ENCODE data around the gene CRK. TPM values are rescaled to one million over a fixed set of nuclear protein-coding genes. Genes with fewer than 3 reads are reported as not detected.
A peak's percentile ranks its signal among the peaks of the same experiment; 100 is the strongest.
"Not testable (repeated sequence)": the region's sequence is repeated elsewhere in the genome, so short reads cannot be mapped to it uniquely, and the experiment has no call there.

Gene CRK
- total RNA-seq, 2 experiments from 2014 or later: 10.1 to 11.6 TPM

DNA sequence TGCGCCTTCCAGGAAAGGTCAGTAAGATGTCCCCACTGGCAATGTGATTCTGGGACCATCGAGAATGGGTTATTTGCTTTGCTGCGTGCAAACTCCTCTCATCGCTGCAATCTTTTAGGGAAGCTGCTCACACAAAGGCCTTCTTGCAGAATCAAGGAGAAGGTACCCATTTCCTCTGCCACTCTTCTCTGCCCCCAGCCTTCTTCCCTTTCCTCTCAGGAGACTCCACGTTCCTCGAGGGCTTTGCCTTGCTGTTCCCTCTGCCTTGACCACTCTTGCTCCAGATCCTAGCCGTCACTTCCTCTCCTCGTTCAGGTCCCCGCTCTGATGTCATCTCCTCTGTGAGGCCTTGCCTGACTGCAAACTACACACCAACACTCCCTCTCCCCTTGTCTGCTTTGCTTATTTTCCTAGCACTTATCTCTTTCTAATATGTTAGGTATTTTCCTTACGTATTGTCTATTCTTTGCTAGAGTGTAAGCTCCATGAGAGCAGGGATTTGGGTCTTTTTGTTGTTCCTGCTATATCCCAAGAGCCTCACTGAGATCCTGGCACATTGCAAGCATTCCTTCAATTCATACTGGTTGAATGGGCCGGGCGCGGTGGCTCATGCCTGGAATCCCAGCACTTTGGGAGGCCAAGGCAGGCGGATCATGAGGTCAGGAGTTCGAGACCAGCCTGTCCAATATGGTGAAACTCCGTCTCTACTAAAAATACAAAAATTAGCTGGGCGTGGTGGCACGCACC lies 5.3 kb upstream of the CRK start:
- DNase-seq: no peak
- ATAC-seq: no peak
- intact Hi-C loops (cut with DNase I, micrococcal nuclease): no loop called here
- Mint-ChIP-seq H3K27ac (no peak overlapping the region), H3K36me3 (ENCODE audit: low read depth) (peaks cover 7% of the 10 kb centered on the region), H3K4me1 (peaks cover 42% of the 10 kb centered on the region), H3K9me3 (ENCODE audit: low read depth) (no peaks in the 10 kb centered on the region), H3K27me3 (peaks cover 18% of the 10 kb centered on the region), H3K4me3 (no peak overlapping the region)
- ChIA-PET CTCF (interaction anchor here (0.7 to 2.4 kb wide), 2 partner anchors 18 to 96 kb away, joined by 4 to 8 read pairs; no protein-coding TSS in a partner anchor), POLR2A (no interaction called here)

DNA sequence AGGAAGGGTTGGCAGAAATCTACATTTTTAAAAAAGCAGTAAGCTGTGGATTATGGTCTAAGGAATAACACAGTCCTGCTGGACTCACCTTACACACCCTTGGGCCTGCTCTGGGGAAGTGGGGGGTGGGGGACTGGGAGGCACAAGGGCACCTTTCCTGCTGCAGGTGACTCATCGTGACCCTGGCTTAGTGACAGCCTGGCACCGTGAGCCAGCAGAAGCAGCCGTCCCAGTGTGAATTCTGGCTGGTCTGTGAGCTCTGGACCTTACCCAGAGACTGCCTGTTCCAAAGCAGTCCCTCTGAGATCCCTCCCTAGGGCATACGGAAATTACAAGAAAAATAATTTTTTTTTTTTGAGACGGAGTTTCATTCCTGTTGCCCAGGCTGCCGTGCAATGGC lies 4.2 kb upstream of the CRK start:
- H3K4me1 Mint-ChIP-seq: peaks cover 42% of the 10 kb centered on the region
- ATAC-seq (no peak), DNase-seq (peak; percentile 35)
- ChIA-PET POLR2A (interaction anchor here (0.6 kb wide), 1 partner anchor 32 kb away, joined by 4 read pairs; the partner anchor contains the start of gene MYO1C), CTCF (interaction anchor here (0.6 to 0.8 kb wide), 4 partner anchors 95 to 337 kb away, joined by 3 to 5 read pairs (median 4); partner anchors contain the start of gene RILP)
- no peak overlapping the region for H3K4me3 Mint-ChIP-seq
- H3K36me3 Mint-ChIP-seq (ENCODE audit: low read depth): peaks cover 7% of the 10 kb centered on the region
- peaks cover 18% of the 10 kb centered on the region for H3K27me3 Mint-ChIP-seq
- intact Hi-C loops (cut with DNase I, micrococcal nuclease): no loop called here
- H3K9me3 Mint-ChIP-seq (ENCODE audit: low read depth): no peaks in the 10 kb centered on the region
- no peak overlapping the region for H3K27ac Mint-ChIP-seq

DNA sequence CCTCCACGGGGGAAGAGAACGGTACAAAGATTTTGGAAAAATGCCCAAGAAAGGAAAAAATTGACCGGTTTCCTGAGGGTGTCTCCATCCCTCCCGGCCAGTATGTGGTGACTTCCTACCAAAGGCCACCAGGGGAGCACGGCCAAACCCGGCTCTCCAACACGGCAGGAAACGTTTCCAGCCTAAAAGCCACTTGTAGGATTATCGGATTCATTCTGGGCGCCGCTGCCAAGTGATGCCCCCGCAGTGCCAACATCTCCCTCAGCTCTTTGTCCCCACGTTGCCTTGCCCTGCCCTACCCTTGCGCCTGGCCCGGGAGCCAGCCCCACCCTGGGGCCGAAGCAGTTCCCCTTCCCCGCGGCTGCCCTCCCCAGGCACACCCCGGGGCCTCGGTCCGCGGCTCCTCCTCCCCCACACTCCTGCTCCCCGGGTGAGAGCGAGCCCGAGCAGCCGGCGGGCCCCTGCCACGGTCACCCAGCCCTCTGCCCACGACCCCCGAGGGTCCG lies 688 bp downstream of the CRK start:
- ATAC-seq (peak; percentile 5), DNase-seq (peak; percentile 65)
- H3K27ac Mint-ChIP-seq: peak overlapping the region; percentile 89
- H3K4me3 Mint-ChIP-seq: peak overlapping the region; percentile 82
- ChIA-PET POLR2A (no interaction called here), CTCF (interaction anchor here (1.1 to 1.7 kb wide), 3 partner anchors 61 to 93 kb away, joined by 4 to 6 read pairs (median 4); partner anchors contain the start of gene INPP5K)
- H3K9me3 Mint-ChIP-seq (ENCODE audit: low read depth): no peaks in the 10 kb centered on the region
- intact Hi-C loops (cut with DNase I, micrococcal nuclease): loop anchor here (2.0 to 5.0 kb wide), 4 partner anchors 57 to 459 kb away; partner anchors contain the start of genes RPA1 (in 1 of the 2) and TIMM22 (in 1 of the 2)
- peaks cover 42% of the 10 kb centered on the region for H3K4me1 Mint-ChIP-seq
- H3K36me3 Mint-ChIP-seq (ENCODE audit: low read depth): peaks cover 22% of the 10 kb centered on the region
- peaks cover 8% of the 10 kb centered on the region for H3K27me3 Mint-ChIP-seq

DNA sequence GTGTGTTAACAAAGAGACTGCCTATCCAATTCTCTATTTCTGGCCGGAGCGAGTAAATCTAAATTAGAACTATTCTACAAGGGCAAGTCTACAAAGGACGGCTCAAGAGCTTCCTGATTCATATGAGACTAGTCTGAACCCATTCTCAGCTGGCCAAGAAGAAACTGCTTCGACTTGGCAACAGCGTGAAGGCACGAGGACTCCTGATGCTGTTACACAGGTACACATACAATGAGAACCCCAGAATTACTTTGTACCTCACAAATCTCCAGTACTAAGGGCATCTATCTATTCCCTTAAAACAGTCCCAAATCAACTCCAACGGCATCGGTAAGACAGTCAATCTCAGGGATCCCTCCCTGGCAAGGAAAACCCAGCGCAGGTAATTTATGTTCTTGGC lies 1.5 kb downstream of the CRK start:
- ATAC-seq (no peak), DNase-seq (no peak)
- intact Hi-C loops (cut with DNase I, micrococcal nuclease): loop anchor here (2.0 kb wide), 2 partner anchors 56 to 458 kb away; partner anchors contain the start of gene TIMM22 (in 1 of the 2)
- Mint-ChIP-seq H3K27me3 (peaks cover 5% of the 10 kb centered on the region), H3K9me3 (ENCODE audit: low read depth) (no peaks in the 10 kb centered on the region), H3K36me3 (ENCODE audit: low read depth) (peaks cover 22% of the 10 kb centered on the region), H3K4me3 (peak overlapping the region; percentile 82), H3K4me1 (peaks cover 36% of the 10 kb centered on the region), H3K27ac (peak overlapping the region; percentile 67)
- CTCF ChIA-PET: interaction anchor here (0.6 to 1.7 kb wide), 2 partner anchors 62 to 234 kb away, joined by 3 to 4 read pairs; partner anchors contain the start of gene INPP5K
- POLR2A ChIA-PET: no interaction called here

DNA sequence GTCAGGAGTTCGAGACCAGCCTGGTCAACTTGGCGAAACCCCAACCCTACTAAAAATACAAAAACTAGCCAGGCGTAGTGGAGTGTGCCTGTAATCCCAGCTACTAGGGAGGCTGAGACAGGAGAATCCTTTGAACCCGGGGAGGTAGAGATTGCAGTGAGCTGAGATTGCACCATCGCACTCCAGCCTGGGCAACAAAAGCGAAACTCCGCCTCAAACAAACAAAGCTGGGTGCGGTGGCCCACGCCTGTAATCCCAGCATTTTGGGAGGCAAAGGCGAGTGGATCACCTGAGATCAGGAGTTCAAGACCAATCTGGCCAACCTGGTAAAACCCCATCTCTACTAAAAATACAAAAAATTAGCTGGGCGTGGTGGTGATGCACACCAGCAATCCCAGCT lies 2.3 kb downstream of the CRK start:
- H3K27ac Mint-ChIP-seq: peak overlapping the region; percentile 25
- H3K9me3 Mint-ChIP-seq (ENCODE audit: low read depth); POLR2A ChIA-PET; H3K27me3 Mint-ChIP-seq; DNase-seq; ATAC-seq: not testable (repeated sequence)
- peaks cover 22% of the 10 kb centered on the region for H3K36me3 Mint-ChIP-seq (ENCODE audit: low read depth)
- CTCF ChIA-PET: interaction anchor here (0.6 to 1.7 kb wide), 3 partner anchors 19 to 90 kb away, joined by 3 to 4 read pairs (median 3); partner anchors contain the start of gene INPP5K
- H3K4me1 Mint-ChIP-seq: peaks cover 43% of the 10 kb centered on the region
- peak overlapping the region; percentile 35 for H3K4me3 Mint-ChIP-seq
- intact Hi-C loops (cut with DNase I, micrococcal nuclease): loop anchor here (2.0 kb wide), 2 partner anchors 55 to 457 kb away; partner anchors contain the start of gene TIMM22 (in 1 of the 2)

DNA sequence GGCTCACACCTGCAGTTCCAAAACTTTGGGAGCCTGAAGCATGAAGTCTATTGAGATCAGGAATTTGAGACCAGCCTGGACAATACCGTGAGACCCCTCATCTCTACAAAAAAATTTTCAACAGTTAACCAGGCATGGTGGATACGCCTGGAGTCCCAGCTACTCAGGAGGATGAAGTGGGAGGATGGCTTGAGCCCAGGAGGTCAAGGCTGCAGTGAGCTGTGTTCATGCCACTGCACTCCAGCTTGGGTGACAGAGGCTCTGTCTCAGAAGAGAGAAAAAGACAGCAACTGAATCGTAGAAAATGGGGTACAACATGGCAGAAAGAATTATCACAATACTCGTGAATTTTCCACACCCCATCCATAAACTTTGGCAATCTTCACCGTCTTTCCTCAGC lies 3.2 kb downstream of the CRK start:
- H3K36me3 Mint-ChIP-seq (ENCODE audit: low read depth): peaks cover 22% of the 10 kb centered on the region
- ChIA-PET CTCF (interaction anchor here (1.3 kb wide), 1 partner anchor 18 kb away, joined by 3 read pairs; no protein-coding TSS in a partner anchor), POLR2A (no interaction called here)
- ATAC-seq (no peak), DNase-seq (no peak)
- H3K4me1 Mint-ChIP-seq: peaks cover 48% of the 10 kb centered on the region
- H3K4me3 Mint-ChIP-seq: no peak overlapping the region
- no peaks in the 10 kb centered on the region for H3K9me3 Mint-ChIP-seq (ENCODE audit: low read depth)
- peaks cover 5% of the 10 kb centered on the region for H3K27me3 Mint-ChIP-seq
- H3K27ac Mint-ChIP-seq: no peak overlapping the region
- intact Hi-C loops (cut with DNase I, micrococcal nuclease): no loop called here

DNA sequence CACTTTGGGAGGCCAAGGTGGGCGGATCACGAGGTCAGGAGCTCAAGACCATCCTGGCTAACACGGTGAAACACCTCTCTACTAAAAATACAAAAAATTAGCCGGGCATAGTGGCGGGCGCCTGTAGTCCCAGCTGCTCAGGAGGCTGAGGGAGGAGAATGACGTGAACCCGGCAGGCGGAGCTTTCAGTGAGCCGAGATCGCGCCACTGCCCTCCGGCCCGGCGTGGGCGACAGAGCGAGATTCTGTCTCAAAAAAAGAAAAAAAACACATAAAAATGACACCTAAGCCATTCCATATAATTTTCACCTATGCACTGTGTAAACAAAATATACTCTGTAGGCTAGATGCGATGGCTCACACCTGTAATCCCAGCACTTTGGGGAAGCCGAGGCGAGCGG lies 5.8 kb downstream of the CRK start:
- DNase-seq; intact Hi-C loops (cut with DNase I, micrococcal nuclease); H3K9me3 Mint-ChIP-seq (ENCODE audit: low read depth); H3K4me3 Mint-ChIP-seq; ATAC-seq; H3K27ac Mint-ChIP-seq; H3K27me3 Mint-ChIP-seq; CTCF ChIA-PET: not testable (repeated sequence)
- peaks cover 59% of the 10 kb centered on the region for H3K4me1 Mint-ChIP-seq
- POLR2A ChIA-PET: interaction anchor here (0.6 kb wide), 1 partner anchor 63 kb away, joined by 3 read pairs; no protein-coding TSS in a partner anchor
- H3K36me3 Mint-ChIP-seq (ENCODE audit: low read depth): peaks cover 21% of the 10 kb centered on the region

DNA sequence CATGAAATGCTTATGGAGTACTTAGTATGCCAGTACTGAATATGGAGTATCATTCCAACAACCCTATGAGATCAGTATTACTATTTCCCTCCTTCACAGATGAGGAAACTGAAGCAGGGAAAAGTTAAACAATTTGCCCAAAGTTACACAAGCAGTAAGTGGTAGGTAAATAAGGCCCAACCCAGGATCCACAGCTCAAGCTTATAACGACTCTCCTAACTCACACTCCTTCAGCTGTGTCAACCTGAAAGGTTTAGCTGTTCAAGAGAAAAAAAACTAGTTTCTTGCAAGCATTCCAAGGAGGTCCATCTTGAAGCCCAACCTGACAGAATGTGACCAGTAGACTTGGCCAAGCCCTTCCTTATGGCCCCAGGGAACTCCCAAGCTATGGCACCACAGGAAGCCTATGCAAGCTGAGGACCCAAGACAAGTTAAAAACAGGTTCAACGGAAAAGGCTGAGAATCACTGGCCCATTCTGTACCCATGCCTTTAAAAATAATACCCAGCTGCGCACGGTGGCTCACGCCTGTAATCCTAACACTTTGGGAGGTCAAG lies 6.5 kb downstream of the CRK start:
- no peak overlapping the region for H3K4me3 Mint-ChIP-seq
- DNase-seq (no peak), ATAC-seq (no peak)
- no peaks in the 10 kb centered on the region for H3K9me3 Mint-ChIP-seq (ENCODE audit: low read depth)
- POLR2A ChIA-PET: no interaction called here
- H3K36me3 Mint-ChIP-seq (ENCODE audit: low read depth): peaks cover 19% of the 10 kb centered on the region
- peaks cover 55% of the 10 kb centered on the region for H3K4me1 Mint-ChIP-seq
- intact Hi-C loops (cut with DNase I, micrococcal nuclease): no loop called here
- CTCF ChIA-PET: no interaction called here
- H3K27ac Mint-ChIP-seq: no peak overlapping the region
- H3K27me3 Mint-ChIP-seq: no peaks in the 10 kb centered on the region

DNA sequence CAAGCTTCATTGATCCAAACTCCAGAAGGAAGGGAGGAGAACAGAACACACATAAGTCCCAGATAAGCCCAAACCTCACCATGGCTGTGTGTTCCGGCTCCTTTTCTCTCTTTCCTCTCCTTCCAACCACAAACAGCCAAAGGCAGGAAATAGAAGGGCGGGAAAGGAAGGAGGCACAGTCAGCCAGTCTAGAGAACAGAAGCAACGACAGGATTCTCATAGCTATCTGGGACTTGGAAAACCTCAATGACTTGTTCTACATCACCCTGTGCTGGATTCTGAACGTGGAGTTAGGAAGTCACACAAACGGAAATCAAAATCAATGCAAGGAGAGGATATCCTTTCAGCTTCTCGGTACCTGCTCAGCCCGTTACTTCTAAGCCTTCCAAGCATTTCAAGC lies 9.0 kb downstream of the CRK start:
- Mint-ChIP-seq H3K27me3 (no peaks in the 10 kb centered on the region), H3K4me3 (peak overlapping the region; percentile 8), H3K36me3 (ENCODE audit: low read depth) (peaks cover 2% of the 10 kb centered on the region), H3K4me1 (peaks cover 37% of the 10 kb centered on the region), H3K9me3 (ENCODE audit: low read depth) (no peaks in the 10 kb centered on the region), H3K27ac (no peak overlapping the region)
- ATAC-seq (no peak), DNase-seq (no peak)
- CTCF ChIA-PET: interaction anchor here (0.7 to 1.0 kb wide), 2 partner anchors 62 to 188 kb away, joined by 3 read pairs; no protein-coding TSS in a partner anchor
- intact Hi-C loops (cut with DNase I, micrococcal nuclease): no loop called here
- POLR2A ChIA-PET: interaction anchor here (0.7 kb wide), 1 partner anchor 69 kb away, joined by 3 read pairs; the partner anchor contains the start of gene INPP5K

DNA sequence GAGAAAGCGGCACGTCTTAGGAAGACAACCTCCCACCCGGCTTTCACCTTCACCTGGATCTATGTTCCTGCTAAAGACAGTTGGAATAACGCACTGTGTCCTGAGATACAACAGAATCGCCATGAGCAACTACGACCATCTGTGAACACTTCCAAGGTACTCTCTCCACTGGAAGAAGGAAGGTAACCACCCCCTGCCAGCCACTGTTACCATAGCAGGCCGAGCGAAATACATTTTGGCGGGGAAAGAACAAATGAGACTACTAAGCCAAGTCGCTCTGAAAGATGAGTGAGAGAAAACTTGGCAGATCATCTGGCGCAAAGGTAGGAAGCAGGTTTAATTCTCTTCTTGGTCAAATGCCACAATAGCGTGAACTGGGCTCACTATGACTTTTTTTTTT lies 9.8 kb downstream of the CRK start:
- no peak overlapping the region for H3K4me3 Mint-ChIP-seq
- DNase-seq: no peak
- H3K27me3 Mint-ChIP-seq: no peaks in the 10 kb centered on the region
- CTCF ChIA-PET: no interaction called here
- peaks cover 2% of the 10 kb centered on the region for H3K36me3 Mint-ChIP-seq (ENCODE audit: low read depth)
- peaks cover 31% of the 10 kb centered on the region for H3K4me1 Mint-ChIP-seq
- POLR2A ChIA-PET: interaction anchor here (0.8 kb wide), 1 partner anchor 81 kb away, joined by 4 read pairs; no protein-coding TSS in a partner anchor
- no peaks in the 10 kb centered on the region for H3K9me3 Mint-ChIP-seq (ENCODE audit: low read depth)
- peak overlapping the region; percentile 6 for H3K27ac Mint-ChIP-seq
- intact Hi-C loops (cut with DNase I, micrococcal nuclease): no loop called here
- no peak for ATAC-seq

DNA sequence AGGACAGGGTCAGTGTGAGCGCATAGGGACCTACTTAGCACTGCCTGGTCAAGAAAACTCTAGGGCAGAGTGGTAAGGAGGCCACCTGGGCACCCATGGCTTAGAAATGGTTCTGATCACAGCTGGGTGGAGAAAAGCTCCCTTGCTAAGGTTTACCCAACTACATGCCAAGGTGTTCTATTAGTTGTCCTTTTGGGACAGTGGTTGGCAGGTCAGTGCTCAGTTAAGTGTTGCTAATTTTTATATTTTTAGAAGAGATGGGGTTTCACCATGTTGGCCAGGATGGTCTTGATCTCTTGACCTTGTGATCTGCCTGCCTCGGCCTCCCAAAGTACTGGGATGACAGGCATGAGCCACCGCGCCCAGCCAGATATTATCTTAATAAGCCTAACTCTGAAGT lies 10.3 kb downstream of the CRK start:
- H3K36me3 Mint-ChIP-seq (ENCODE audit: low read depth); H3K4me3 Mint-ChIP-seq; ATAC-seq; H3K27me3 Mint-ChIP-seq; DNase-seq; H3K9me3 Mint-ChIP-seq (ENCODE audit: low read depth); intact Hi-C loops (cut with DNase I, micrococcal nuclease); H3K27ac Mint-ChIP-seq: not testable (repeated sequence)
- H3K4me1 Mint-ChIP-seq: peaks cover 31% of the 10 kb centered on the region
- ChIA-PET CTCF (interaction anchor here (0.7 kb wide), 1 partner anchor 69 kb away, joined by 3 read pairs; no protein-coding TSS in a partner anchor), POLR2A (interaction anchor here (0.8 kb wide), 1 partner anchor 80 kb away, joined by 4 read pairs; no protein-coding TSS in a partner anchor)

Data from activated CD4-positive, alpha-beta T cell treated with anti-CD3 and anti-CD28 coated beads for 36 hours (primary cell).